Esophagus mucosa (tissue), 1 donor: ENCODE results near the gene LYSMD2. TPM values are rescaled to one million over a fixed set of nuclear protein-coding genes. Genes with fewer than 3 reads are reported as not detected.

ENCODE experiments used
- ATAC-seq: fragments of 200-7000 bp; cut with Tn5 transposase; one replicate; pipeline ENCODE4 v1.9.1; 2020
- total RNA-seq: library from RNA; stranded (reverse); gene quantifications from one replicate; pipeline ENCODE4 v1.2.4, GENCODE V29; 2023
- donor health status: DM: yes; HTN: yes; CAD: no.

The LYSMD2 gene
- total RNA-seq, 1 donor from 2014 or later: 6.1 TPM

GRCh38 chr15:51718746-51719145 lies 18.7 kb downstream of the LYSMD2 start:
- no peak for ATAC-seq

- ATAC-seq: no peak
Measured at GRCh38 chr15:51718219-51718618, 19.2 kb downstream of the LYSMD2 start.

- no peak for ATAC-seq
Measured at GRCh38 chr15:51714911-51715310, 22.5 kb downstream of the LYSMD2 start.

GRCh38 chr15:51714162-51714561 lies 23.3 kb downstream of the LYSMD2 start:
- no peak for ATAC-seq

GRCh38 chr15:51709031-51709430 lies 28.4 kb downstream of the LYSMD2 start:
- ATAC-seq: no peak

- no peak for ATAC-seq
Measured at GRCh38 chr15:51708013-51708412, 29.4 kb downstream of the LYSMD2 start.

GRCh38 chr15:51706926-51707608 lies 30.4 kb downstream of the LYSMD2 start:
- ATAC-seq: no peak

- no peak for ATAC-seq
Measured at GRCh38 chr15:51706291-51706690, 31.2 kb downstream of the LYSMD2 start.

GRCh38 chr15:51702710-51703109 lies 34.7 kb downstream of the LYSMD2 start:
- no peak for ATAC-seq

- ATAC-seq: no peak
Measured at GRCh38 chr15:51699373-51699772, 38.1 kb downstream of the LYSMD2 start.

- no peak for ATAC-seq
Measured at GRCh38 chr15:51697163-51697562, 40.3 kb downstream of the LYSMD2 start.

- no peak for ATAC-seq
Measured at GRCh38 chr15:51696566-51696965, 40.9 kb downstream of the LYSMD2 start.

- no peak for ATAC-seq
Measured at GRCh38 chr15:51692154-51692553, 45.3 kb downstream of the LYSMD2 start.

GRCh38 chr15:51688863-51689262 lies 48.6 kb downstream of the LYSMD2 start:
- ATAC-seq: no peak

GRCh38 chr15:51687565-51687964 lies 49.9 kb downstream of the LYSMD2 start:
- no peak for ATAC-seq

- peak; percentile 89 for ATAC-seq
Measured at GRCh38 chr15:51681303-51681963, 56.0 kb downstream of the LYSMD2 start, which contains the start of gene SCG3. Gene SCG3 (plus strand): TSS chr15:51681503. CDS start chr15:51681756, 253 bp downstream.

GRCh38 chr15:51680321-51680720 lies 57.1 kb downstream of the LYSMD2 start:
- no peak for ATAC-seq

GRCh38 chr15:51678096-51678495 lies 59.4 kb downstream of the LYSMD2 start:
- no peak for ATAC-seq

GRCh38 chr15:51677452-51677851 lies 60.0 kb downstream of the LYSMD2 start:
- ATAC-seq: no peak

GRCh38 chr15:51677021-51677420 lies 60.4 kb downstream of the LYSMD2 start:
- no peak for ATAC-seq

- ATAC-seq: peak; percentile 35
Measured at GRCh38 chr15:51675234-51675633, 62.2 kb downstream of the LYSMD2 start.
